Measurements from ENCODE around the gene PLPP4.

- TF ChIP-seq EZH2phosphoT487 (IDR thresholded peaks at IDR 0.05; ENCODE audit: insufficient read depth, low read depth) (no peak), EZH2 (IDR thresholded peaks at IDR 0.05; ENCODE audit: insufficient read depth, poor library complexity, severe bottlenecking) (no peak)
These were observed 23.1 kb downstream of the PLPP4 start for GRCh38 chr10:120480065-120480600.

Measured in GM23248 (cell line).